Adrenal gland (tissue), 12 donors: ENCODE measurements around the gene CAPN5. TPM values are rescaled to one million over a fixed set of nuclear protein-coding genes. Genes with fewer than 3 reads are reported as not detected.

Experiments used
- DNase-seq, 7 donors: peaks; one replicate each; pipeline ENCODE4 v3.0.0-alpha.2; 2019 to 2020
- H3K27ac ChIP-seq, 5 donors: fragments of 200-600 bp; sonication (generic) in 4 of 5; 1 replicate in 3 of 5; 2 replicates in 2 of 5; pipeline versions ENCODE4 v1.5.1 to v1.8.0; 2016 to 2020; ENCODE audit warnings: mild to moderate bottlenecking in 1 of 5
- H3K27me3 ChIP-seq: fragments of 200-600 bp; 2 replicates; pipeline ENCODE4 v1.8.0; 2021
- H3K36me3 ChIP-seq, 2 donors: fragments of 200-600 bp; replicated peaks in 1 of 2; 1 replicate in 1 of 2; 2 replicates in 1 of 2; pipeline versions ENCODE4 v1.5.1 to v1.8.0; 2018 to 2022
- H3K4me1 ChIP-seq, 2 donors: fragments of 200-600 bp; replicated peaks in 1 of 2; 1 replicate in 1 of 2; 2 replicates in 1 of 2; pipeline versions ENCODE4 v1.5.1 to v1.8.0; 2018 to 2021
- H3K4me3 ChIP-seq, 4 donors: fragments of 200-600 bp; sonication (generic) in 3 of 4; one replicate each; pipeline ENCODE4 v1.5.1; 2016 to 2018
- H3K9me3 ChIP-seq, 3 donors: fragments of 200-600 bp; sonication (generic) in 1 of 3; replicated peaks in 1 of 3; 1 replicate in 2 of 3; 2 replicates in 1 of 3; pipeline versions ENCODE4 v1.5.1 to v1.8.0; 2016 to 2021
- CTCF ChIP-seq, 6 experiments: fragments of 450-650 bp in 4 of 6; fragments of 200-600 bp in 2 of 6; sonication (generic) in 1 of 6; IDR thresholded peaks; 1 replicate in 5 of 6; 2 replicates in 1 of 6; pipeline versions ENCODE4 v1.5.1 to v1.8.0; 2016 to 2021; ENCODE audit warnings: antibody characterized with exemption in 6 of 6, mild to moderate bottlenecking in 2 of 6, moderate library complexity in 1 of 6
- POLR2A ChIP-seq, 2 donors: fragments of 450-650 bp; IDR thresholded peaks; one replicate each; pipeline ENCODE4 v1.6.1; 2017; ENCODE audit warnings: antibody characterized with exemption in 2 of 2, mild to moderate bottlenecking in 2 of 2, moderate library complexity in 1 of 2
- WGBS, 4 donors: extraction: QIAGEN DNeasy Blood & Tissue Kit in 2 of 4; methylation state at CpG; one replicate each; pipeline versions ENCODE4 v1.1.5 to v1.1.7; 2013 to 2017; 5-methylcytosine and 5-hydroxymethylcytosine counted together
- intact Hi-C, 2 donors: fragments of 100-400 bp; cut with DNase I; formaldehyde crosslinking; loops; one replicate each; pipeline versions ENCODE4 v1.14.1 to v1.15.0; 2022 to 2023
- polyA plus RNA-seq, 3 donors: library from polyadenylated mRNA; stranded (reverse); fragments of 200-250 nt in 2 of 3; fragments of 350-450 nt in 1 of 3; fragmentation: Illumina TruSeq in 1 of 3; extraction: RNeasy Lipid Tissue Mini Kit (QIAGEN cat#74804) in 1 of 3; gene quantifications; one replicate each; pipeline ENCODE4 v1.2.3, GENCODE V29; 2013 to 2014
- total RNA-seq, 9 donors: library from RNA; depleted of rRNA in 4 of 9; stranded (reverse); fragments of >200 nt in 4 of 9; fragments of 120-200 nt in 1 of 9; fragmentation: NEBNext Ultra II Directional in 1 of 9; extraction: Animal tissue kit (Norgen Biotek cat#: 25700) in 1 of 9; gene quantifications; one replicate each; pipeline versions ENCODE4 v1.1.0 to v1.2.4, GENCODE V29; 2013 to 2023
- donor health status: healthy with polysubstance abuse.
- donor health status: Bipolar disorder and iron deficiency.
- donor health status: DM: yes; HTN: yes; CAD: no.
- donor health status: DM: no; HTN: no; CAD: no.
- donor health status: DM: no; HTN: no; CAD: no.
- donor health status: DM: yes; HTN: yes; CAD: no.

Gene CAPN5
- total and polyA plus RNA-seq, 12 donors, result 5.6 to 29.6 (median 18.4) TPM

GRCh38 chr11:77027275-77027674, 39.5 kb upstream of the CAPN5 start:
- H3K36me3 ChIP-seq, result no peaks in the 10 kb centered on the region
- peaks cover 14% of the 10 kb centered on the region for H3K27me3 ChIP-seq
- WGBS, 4 donors, result 90 to 100% (median 91%) methylated on average over 1 of the region's 1 CpG
- no peaks in the 10 kb centered on the region for H3K9me3 ChIP-seq
- no peak for DNase-seq
- no peak overlapping the region for H3K27ac ChIP-seq
- intact Hi-C loops, result no loop called here
- no peak overlapping the region for H3K4me3 ChIP-seq
- TF ChIP-seq CTCF (IDR thresholded peaks at IDR 0.05), result no peak
- no peak for TF ChIP-seq POLR2A (IDR thresholded peaks at IDR 0.05)
- H3K4me1 ChIP-seq, result no peaks in the 10 kb centered on the region

DNA sequence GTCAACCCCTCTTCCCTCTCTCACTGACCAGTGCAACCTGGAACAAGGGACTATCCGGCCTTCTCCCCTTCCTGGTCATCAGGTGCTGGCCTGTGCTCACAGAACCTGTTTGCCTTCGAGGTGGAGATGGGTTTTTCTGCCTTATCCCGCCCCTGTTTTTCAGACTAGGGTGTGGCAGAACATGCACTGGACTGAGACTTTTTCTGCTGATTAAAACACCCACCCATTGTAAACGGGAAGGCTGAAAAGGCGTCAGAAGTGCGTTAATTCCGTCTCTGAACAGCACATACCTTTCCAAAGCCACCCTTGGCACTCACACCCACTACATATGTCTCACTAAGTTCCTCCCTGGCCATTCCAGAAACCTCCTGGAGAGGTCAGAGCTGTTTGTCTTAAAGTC, 36.9 kb upstream of the CAPN5 start:
- H3K4me1 ChIP-seq, result no peaks in the 10 kb centered on the region
- 70 to 85% (median 78%) methylated on average over 6 to 7 of the region's 7 CpGs for WGBS, 4 donors
- peaks cover 14% of the 10 kb centered on the region for H3K27me3 ChIP-seq
- TF ChIP-seq POLR2A (IDR thresholded peaks at IDR 0.05), result no peak
- no peak for TF ChIP-seq CTCF (IDR thresholded peaks at IDR 0.05)
- H3K4me3 ChIP-seq, result no peak overlapping the region
- intact Hi-C loops, result no loop called here
- no peak overlapping the region for H3K27ac ChIP-seq
- H3K36me3 ChIP-seq, result no peaks in the 10 kb centered on the region
- no peaks in the 10 kb centered on the region for H3K9me3 ChIP-seq
- no peak for DNase-seq

DNA sequence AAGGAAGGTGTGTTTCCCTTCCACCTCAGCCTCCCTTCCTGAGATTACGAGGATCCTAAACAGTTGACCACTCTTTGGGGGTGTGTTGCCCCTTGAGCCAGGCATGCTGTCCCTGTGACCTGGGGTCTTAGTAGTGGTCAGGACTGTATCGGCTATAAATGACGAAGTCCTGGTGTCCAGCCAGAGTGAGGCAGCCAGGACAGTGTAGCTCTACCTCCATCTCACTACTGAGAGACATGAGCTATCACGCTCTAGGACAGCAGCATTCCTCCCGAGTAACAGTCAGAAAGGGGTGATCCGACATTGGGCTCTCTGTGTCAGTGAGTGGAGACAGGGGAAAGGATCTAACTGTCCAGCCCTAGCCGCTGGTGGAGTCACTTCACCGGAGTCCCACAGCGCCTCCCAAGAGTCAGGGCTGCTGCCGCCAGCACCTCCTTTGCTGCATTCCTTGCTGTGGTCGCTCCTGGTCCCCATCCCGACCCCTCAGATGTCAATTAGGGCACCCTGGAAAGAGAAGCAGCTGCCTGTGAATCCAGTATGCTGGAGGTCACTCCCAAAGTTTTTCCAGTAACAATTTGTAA, 35.8 kb upstream of the CAPN5 start:
- Histone ChIP-seq H3K9me3 (no peaks in the 10 kb centered on the region), H3K4me3 (no peak overlapping the region), H3K27ac (no peak overlapping the region), H3K4me1 (no peaks in the 10 kb centered on the region), H3K36me3 (no peaks in the 10 kb centered on the region), H3K27me3 (peaks cover 14% of the 10 kb centered on the region)
- no peak for TF ChIP-seq CTCF (IDR thresholded peaks at IDR 0.05)
- no peak for TF ChIP-seq POLR2A (IDR thresholded peaks at IDR 0.05)
- WGBS, 4 donors, result 72 to 81% (median 74%) methylated on average over 4 to 12 of the region's 12 CpGs
- intact Hi-C loops, result no loop called here
- DNase-seq, result no peak

- Histone ChIP-seq H3K27me3 (peaks cover 14% of the 10 kb centered on the region), H3K9me3 (no peaks in the 10 kb centered on the region), H3K36me3 (no peaks in the 10 kb centered on the region), H3K4me1 (no peaks in the 10 kb centered on the region), H3K4me3 (no peak overlapping the region), H3K27ac (no peak overlapping the region)
- WGBS, 4 donors, result 84 to 95% (median 89%) methylated on average over 3 of the region's 3 CpGs
- TF ChIP-seq POLR2A (IDR thresholded peaks at IDR 0.05), result no peak
- no peak for TF ChIP-seq CTCF (IDR thresholded peaks at IDR 0.05)
- intact Hi-C loops, result no loop called here
- no peak for DNase-seq
Observed at GRCh38 chr11:77031599-77031998, 35.2 kb upstream of the CAPN5 start.
